ENCODE data around the gene EDDM3A.

DNA sequence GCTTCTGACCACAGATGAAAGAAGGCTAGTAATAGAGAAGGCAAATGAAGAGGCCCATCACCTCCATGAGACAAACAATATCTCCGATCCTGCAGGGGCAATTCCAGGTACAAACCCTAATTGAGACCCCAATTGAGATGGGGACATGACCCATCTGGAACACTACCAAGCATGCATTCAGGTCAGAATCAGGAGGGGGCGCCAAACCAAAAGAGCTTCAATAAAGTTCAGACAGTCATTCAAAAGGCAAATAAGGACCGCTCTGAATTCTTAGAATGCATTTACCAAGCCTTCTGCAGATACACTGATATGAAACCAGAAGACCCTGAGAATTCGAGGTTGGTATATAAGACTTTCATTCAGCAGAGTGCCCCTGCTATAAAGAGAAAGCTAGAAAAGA is 12.3 kb downstream of the EDDM3A start:
- TF ChIP-seq POLR2A (IDR thresholded peaks at IDR 0.05), result no peak
- peak in 1 of 3 experiments; percentile 5 for TF ChIP-seq CTCF (IDR thresholded peaks at IDR 0.05)
